GM12891 (cell line): Measurements from ENCODE around the gene CFAP92.

Source experiments
- PAX5 ChIP-seq: IDR thresholded peaks from 2 replicates; pipeline ENCODE4 v1.6.1; 2011; ENCODE audit warnings: low read length, moderate library complexity, mild to moderate bottlenecking; ENCODE audit not compliant: insufficient read depth, severe bottlenecking
- POLR2A ChIP-seq: IDR thresholded peaks from 2 replicates; pipeline ENCODE4 v1.6.1; 2011; ENCODE audit warnings: low read depth, low read length, control low read depth
- POLR2AphosphoS5 ChIP-seq: IDR thresholded peaks from 2 replicates; pipeline ENCODE4 v1.6.1; 2011; ENCODE audit warnings: low read depth, low read length, control low read depth
- POU2F2 ChIP-seq: IDR thresholded peaks from 2 replicates; pipeline ENCODE4 v1.6.1; 2011; ENCODE audit warnings: low read depth, mild to moderate bottlenecking, control low read depth, low read length, moderate library complexity
- SPI1 ChIP-seq: IDR thresholded peaks from 2 replicates; pipeline ENCODE4 v1.6.1; 2011; ENCODE audit warnings: low read depth, low read length, control low read depth
- TAF1 ChIP-seq: IDR thresholded peaks from 2 replicates; pipeline ENCODE4 v1.6.1; 2011; ENCODE audit warnings: low read depth, low read length, control low read depth

DNA sequence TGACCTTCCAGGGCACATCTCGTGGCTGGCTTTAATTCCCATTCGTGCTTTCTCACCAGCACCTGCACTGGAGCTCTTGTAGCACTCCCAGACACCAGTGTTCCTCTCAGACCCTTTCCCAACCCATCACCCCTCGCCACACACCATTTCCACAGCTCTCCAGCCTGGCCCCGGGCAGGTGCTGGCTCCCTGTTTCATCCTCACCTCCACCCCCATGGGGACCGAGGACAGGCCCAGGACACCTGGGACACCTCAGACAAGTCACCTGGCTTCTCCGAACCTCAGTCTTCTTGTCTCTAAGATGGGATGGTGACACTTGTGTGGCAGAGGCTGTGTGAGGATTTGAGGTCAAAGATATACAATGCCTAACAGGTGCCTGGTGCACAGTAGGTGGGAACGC, 39.3 kb upstream of the CFAP92 start:
- no peak for TF ChIP-seq POLR2A
- TF ChIP-seq POLR2AphosphoS5, result no peak
- TF ChIP-seq TAF1, result no peak
- no peak for TF ChIP-seq SPI1
- no peak for TF ChIP-seq POU2F2
- TF ChIP-seq PAX5, result no peak
